ENCODE data around the gene LRIG3. TPM values are rescaled to one million over a fixed set of nuclear protein-coding genes. Genes with fewer than 3 reads are reported as not detected.

The LRIG3 gene
- total RNA-seq, 2 donors from 2014 or later, result 68.6 to 71.6 TPM

- DNase-seq, result no peak
- H3K4me1 ChIP-seq, result peaks cover 57% of the 10 kb centered on the region
- intact Hi-C loops (cut with DNase I), result no loop called here
Measured at GRCh38 chr12:58917699-58918468, 2.4 kb downstream of the LRIG3 start.

GRCh38 chr12:58916921-58917511 is 3.3 kb downstream of the LRIG3 start:
- WGBS, 2 donors, result 16 to 20% methylated on average over 6 of the region's 6 CpGs
- no peak for TF ChIP-seq CTCF (IDR thresholded peaks at IDR 0.05)
- no peak for TF ChIP-seq POLR2A (IDR thresholded peaks at IDR 0.05)

More at GRCh38 chr12:58917699-58918468, 2.4 kb downstream of the LRIG3 start:
- WGBS, 2 donors, result 6 to 14% methylated on average over 5 of the region's 5 CpGs
- Histone ChIP-seq H3K27me3 (no peaks in the 10 kb centered on the region), H3K9me3 (no peaks in the 10 kb centered on the region), H3K36me3 (replicated peaks in 1 of 2; ENCODE audit: insufficient read depth in 1 of 2, low read depth in 2 of 2) (no peaks in the 10 kb centered on the region), H3K27ac (peak overlapping the region; percentile 39 to 98 (median 96)), H3K4me3 (peak overlapping the region; percentile 84 to 90)
- ATAC-seq, result no peak
- TF ChIP-seq POLR2A (IDR thresholded peaks at IDR 0.05), result no peak

GRCh38 chr12:58916161-58916621 is 4.1 kb downstream of the LRIG3 start:
- 10 to 11% methylated on average over 2 of the region's 2 CpGs for WGBS, 2 donors
- no peak overlapping the region for H3K4me3 ChIP-seq
- peaks cover 0 to 2% of the 10 kb centered on the region in 2 donors for H3K36me3 ChIP-seq (replicated peaks in 1 of 2; ENCODE audit: insufficient read depth in 1 of 2, low read depth in 2 of 2)
- no peaks in the 10 kb centered on the region for H3K9me3 ChIP-seq
- DNase-seq, result no peak
- peaks cover 48% of the 10 kb centered on the region for H3K4me1 ChIP-seq
- peak overlapping the region in 3 of 4 donors; percentile 95 to 98 (median 98) for H3K27ac ChIP-seq
- no peaks in the 10 kb centered on the region for H3K27me3 ChIP-seq
- TF ChIP-seq CTCF (IDR thresholded peaks at IDR 0.05), result no peak
- no peak for TF ChIP-seq POLR2A (IDR thresholded peaks at IDR 0.05)
- intact Hi-C loops (cut with DNase I), result no loop called here
- no peak for ATAC-seq

More at GRCh38 chr12:58916921-58917511, 3.3 kb downstream of the LRIG3 start:
- Histone ChIP-seq H3K36me3 (replicated peaks in 1 of 2; ENCODE audit: insufficient read depth in 1 of 2, low read depth in 2 of 2) (no peaks in the 10 kb centered on the region), H3K27ac (peak overlapping the region in 3 of 4 donors; percentile 95 to 98 (median 98)), H3K9me3 (no peaks in the 10 kb centered on the region), H3K4me3 (peak overlapping the region in 1 of 2 donors; percentile 9), H3K27me3 (no peaks in the 10 kb centered on the region), H3K4me1 (peaks cover 55% of the 10 kb centered on the region)
- DNase-seq, result peak in 1 of 4 donors; percentile 30
- ATAC-seq, result no peak
- intact Hi-C loops (cut with DNase I), result no loop called here

GRCh38 chr12:58915634-58916033 is 4.7 kb downstream of the LRIG3 start:
- Histone ChIP-seq H3K4me1 (peaks cover 44% of the 10 kb centered on the region), H3K27me3 (no peaks in the 10 kb centered on the region), H3K36me3 (replicated peaks in 1 of 2; ENCODE audit: insufficient read depth in 1 of 2, low read depth in 2 of 2) (peaks cover 0 to 2% of the 10 kb centered on the region in 2 donors), H3K4me3 (no peak overlapping the region), H3K9me3 (no peaks in the 10 kb centered on the region), H3K27ac (peak overlapping the region; percentile 1 to 98 (median 96))
- DNase-seq, result peak; percentile 38 to 61 (median 50)
- intact Hi-C loops (cut with DNase I), result no loop called here
- WGBS, 2 donors, result 4 to 8% methylated on average over 4 of the region's 4 CpGs
- no peak for ATAC-seq
- TF ChIP-seq CTCF (IDR thresholded peaks at IDR 0.05), result no peak
- peak in 2 of 3 donors; percentile 16 to 35 for TF ChIP-seq POLR2A (IDR thresholded peaks at IDR 0.05)

- DNase-seq, result no peak
- Histone ChIP-seq H3K27me3 (no peaks in the 10 kb centered on the region), H3K27ac (peak overlapping the region in 3 of 4 donors; percentile 95 to 98 (median 98)), H3K9me3 (no peaks in the 10 kb centered on the region), H3K36me3 (replicated peaks in 1 of 2; ENCODE audit: insufficient read depth in 1 of 2, low read depth in 2 of 2) (peaks cover 0 to 2% of the 10 kb centered on the region in 2 donors), H3K4me3 (no peak overlapping the region), H3K4me1 (peaks cover 45% of the 10 kb centered on the region)
- intact Hi-C loops (cut with DNase I), result no loop called here
- ATAC-seq, result no peak
- 12 to 15% methylated on average over 2 of the region's 2 CpGs for WGBS, 2 donors
- TF ChIP-seq POLR2A (IDR thresholded peaks at IDR 0.05) (no peak), CTCF (IDR thresholded peaks at IDR 0.05) (no peak)
Measured at GRCh38 chr12:58915037-58915436, 5.3 kb downstream of the LRIG3 start.
